GM21423 (cell line): ENCODE measurements around the gene CYBB.

ENCODE experiments used
- ATAC-seq: cut with Tn5 transposase; IDR thresholded peaks from one replicate; pipeline ENCODE4 v1.9.1; 2021; ENCODE audit warnings: mild to moderate bottlenecking, moderate library complexity; ENCODE audit not compliant: unreplicated experiment

The CYBB gene

DNA sequence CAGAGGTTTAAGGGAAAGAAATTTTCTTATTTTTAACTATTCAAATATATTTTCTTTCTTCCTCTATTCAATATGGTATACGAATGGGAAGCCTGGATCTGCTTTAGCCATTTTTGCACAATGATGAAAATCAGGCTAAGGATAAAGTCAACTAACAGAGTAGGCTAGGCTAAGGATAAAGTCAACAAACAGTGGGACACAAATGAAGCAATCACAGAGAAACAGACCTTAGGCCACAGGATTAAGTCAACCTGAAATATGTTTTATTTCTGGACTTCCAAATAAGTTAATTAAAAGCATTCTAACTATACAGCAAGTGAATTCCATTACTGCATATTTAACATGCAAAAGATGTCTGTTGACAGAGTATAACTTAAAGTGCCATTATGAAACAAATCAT is 50.5 kb downstream of the CYBB start:
- ATAC-seq: no peak

- no peak for ATAC-seq
Measured at GRCh38 chrX:37834937-37835336, 55.1 kb downstream of the CYBB start.

DNA sequence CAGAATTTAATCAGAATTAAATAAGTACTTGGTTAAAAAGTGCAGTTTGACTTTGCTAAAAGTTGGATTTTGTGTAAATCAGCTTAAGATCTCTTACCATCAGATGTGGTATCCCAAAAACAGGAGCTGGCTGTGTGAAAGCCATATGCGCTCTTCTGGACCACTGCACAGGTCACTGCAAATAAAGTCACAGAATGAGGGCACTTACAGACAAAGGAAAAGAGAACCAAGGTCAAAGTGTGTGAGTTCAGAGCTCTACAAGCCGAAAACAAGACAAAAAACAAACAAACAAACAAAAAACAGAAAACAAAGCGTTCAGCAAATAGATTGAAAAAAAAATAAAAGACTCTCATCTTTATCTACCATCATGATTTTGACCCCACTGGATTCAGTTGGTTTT is 61.1 kb downstream of the CYBB start:
- no peak for ATAC-seq

- no peak for ATAC-seq
Measured at GRCh38 chrX:37844622-37845021, 64.8 kb downstream of the CYBB start.

GRCh38 chrX:37846141-37846540 is 66.3 kb downstream of the CYBB start:
- no peak for ATAC-seq

DNA sequence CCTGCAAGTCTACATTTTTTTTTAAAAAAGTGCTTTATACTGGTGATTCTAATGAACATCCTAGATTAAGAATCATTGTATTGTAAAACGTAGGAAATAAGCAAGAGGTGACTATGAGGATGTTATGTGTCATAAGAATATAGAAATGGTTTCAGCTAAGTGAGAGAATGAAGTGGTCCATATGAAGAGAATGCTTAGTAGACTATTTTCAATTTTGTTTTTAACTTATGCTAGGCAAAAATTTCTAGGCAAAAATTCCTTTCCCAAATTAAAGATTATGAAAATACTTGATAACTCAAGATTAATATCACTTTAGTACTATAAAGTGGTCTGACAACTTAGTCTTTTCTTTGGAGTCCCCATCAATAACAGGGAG is 66.7 kb downstream of the CYBB start:
- ATAC-seq: no peak

- peak; percentile 99 for ATAC-seq
Measured at GRCh38 chrX:37846934-37847732, 67.3 kb downstream of the CYBB start, which contains the start of gene DYNLT3. Gene DYNLT3 (minus strand): TSS chrX:37847571. CDS start chrX:37847510, 61 bp downstream.

GRCh38 chrX:37847733-37848197 is 67.9 kb downstream of the CYBB start:
- ATAC-seq: no peak

GRCh38 chrX:37854148-37854547 is 74.3 kb downstream of the CYBB start:
- no peak for ATAC-seq

GRCh38 chrX:37854748-37855147 is 74.9 kb downstream of the CYBB start:
- ATAC-seq: no peak

GRCh38 chrX:37860721-37861120 is 80.9 kb downstream of the CYBB start:
- no peak for ATAC-seq

DNA sequence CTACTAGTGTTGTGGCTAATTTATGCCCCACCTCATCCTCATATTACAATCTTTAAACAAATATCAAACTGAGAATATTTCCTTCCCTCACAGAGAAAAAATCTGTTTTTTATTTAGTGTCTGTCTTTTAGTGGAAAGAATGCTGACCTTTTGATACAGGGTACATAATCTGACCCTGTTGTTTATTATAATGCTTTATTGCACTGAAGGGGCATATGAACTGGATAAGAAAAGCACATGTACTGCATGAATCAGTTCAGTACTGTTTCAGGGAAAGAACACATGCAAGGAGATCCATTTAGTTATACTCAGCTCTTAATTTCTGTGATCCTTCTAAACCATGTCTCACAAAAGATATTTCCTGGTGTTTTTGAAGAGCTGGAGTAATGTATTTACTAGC is 83.0 kb downstream of the CYBB start:
- ATAC-seq: no peak
